Lung (tissue), 12 donors: ENCODE data around the gene PDRG1. TPM values are rescaled to one million over a fixed set of nuclear protein-coding genes. Genes with fewer than 3 reads are reported as not detected.

Experiments
- ATAC-seq: fragments of 200-7000 bp; cut with Tn5 transposase; one replicate; pipeline ENCODE4 v1.9.1; 2020; ENCODE audit warnings: moderate number of reproducible peaks; ENCODE audit not compliant: insufficient read depth, low FRiP score
- DNase-seq, 3 donors: peaks; one replicate each; pipeline ENCODE4 v3.0.0-alpha.2; 2013 to 2017
- H3K27ac ChIP-seq, 2 donors: one replicate each; pipeline ENCODE4 v1.5.1; 2013; ENCODE audit warnings: mild to moderate bottlenecking in 2 of 2, moderate library complexity in 2 of 2, control low read depth in 1 of 2, inconsistent platforms in 1 of 2, low read depth in 1 of 2, low read length in 1 of 2
- H3K27me3 ChIP-seq, 3 donors: one replicate each; pipeline ENCODE4 v1.5.1; 2013; ENCODE audit warnings: low read length in 2 of 3; ENCODE audit not compliant: control insufficient read depth in 3 of 3, insufficient read depth in 3 of 3
- H3K36me3 ChIP-seq, 4 donors: one replicate each; pipeline ENCODE4 v1.5.1; 2013; ENCODE audit warnings: low read length in 4 of 4, mild to moderate bottlenecking in 1 of 4, moderate library complexity in 1 of 4; ENCODE audit not compliant: control insufficient read depth in 4 of 4, insufficient read depth in 4 of 4
- H3K4me1 ChIP-seq, 5 donors: one replicate each; pipeline ENCODE4 v1.5.1; 2013; ENCODE audit warnings: low read length in 5 of 5, mild to moderate bottlenecking in 2 of 5, moderate library complexity in 1 of 5; ENCODE audit not compliant: control insufficient read depth in 5 of 5, insufficient read depth in 5 of 5
- H3K4me3 ChIP-seq: one replicate; pipeline ENCODE4 v1.5.1; 2013; ENCODE audit warnings: mild to moderate bottlenecking, control low read depth, moderate library complexity
- H3K9ac ChIP-seq, 2 donors: one replicate each; pipeline ENCODE4 v1.5.1; 2013; ENCODE audit warnings: low read length in 2 of 2, control low read depth in 1 of 2; ENCODE audit not compliant: insufficient read depth in 1 of 2
- H3K9me3 ChIP-seq, 4 donors: one replicate each; pipeline ENCODE4 v1.5.1; 2013; ENCODE audit warnings: low read length in 3 of 4, mild to moderate bottlenecking in 1 of 4, moderate library complexity in 1 of 4; ENCODE audit not compliant: control insufficient read depth in 4 of 4, insufficient read depth in 3 of 4
- CTCF ChIP-seq: IDR thresholded peaks from 2 replicates; pipeline ENCODE4 v1.5.1; 2012; ENCODE audit warnings: mild to moderate bottlenecking; ENCODE audit errors: control extremely low read depth, extremely low read depth
- WGBS, 2 donors: extraction: QIAGEN DNeasy Blood & Tissue Kit; methylation state at CpG; one replicate each; pipeline ENCODE4 v1.1.7; 2013; 5-methylcytosine and 5-hydroxymethylcytosine counted together
- polyA plus RNA-seq, 2 donors: library from polyadenylated mRNA; stranded (reverse); fragments of 200-250 nt; gene quantifications; one replicate each; pipeline ENCODE4 v1.2.1, GENCODE V29; 2013
- total RNA-seq, 2 donors: library from RNA; depleted of rRNA in 1 of 2; stranded (reverse); fragments of >200 nt in 1 of 2; gene quantifications; one replicate each; pipeline ENCODE4 v1.2.1, GENCODE V29; 2014 to 2021
- donor health status: control.
- donor health status: control.
- donor health status: Bipolar disorder and iron deficiency.
- donor health status: healthy.
- donor health status: DM: yes; HTN: yes; CAD: no.

The PDRG1 gene
- total and polyA plus RNA-seq, 4 donors, result 6.3 to 13.0 (median 11.5) TPM

GRCh38 chr20:31908424-31908823, 43.4 kb downstream of the PDRG1 start:
- H3K36me3 ChIP-seq, result no peaks in the 10 kb centered on the region
- H3K27me3 ChIP-seq, result no peaks in the 10 kb centered on the region
- H3K4me3 ChIP-seq, result no peak overlapping the region
- no peak for TF ChIP-seq CTCF
- no peak overlapping the region for H3K9ac ChIP-seq
- 87 to 92% methylated on average over 11 of the region's 11 CpGs for WGBS, 2 donors
- no peak for ATAC-seq
- no peaks in the 10 kb centered on the region for H3K9me3 ChIP-seq
- no peak for DNase-seq
- H3K27ac ChIP-seq, result no peak overlapping the region
- H3K4me1 ChIP-seq, result no peaks in the 10 kb centered on the region

GRCh38 chr20:31908016-31908415, 43.8 kb downstream of the PDRG1 start:
- no peak for ATAC-seq
- TF ChIP-seq CTCF, result no peak
- DNase-seq, result no peak
- 66 to 76% methylated on average over 5 of the region's 5 CpGs for WGBS, 2 donors
- H3K9me3 ChIP-seq, result no peaks in the 10 kb centered on the region
- H3K4me3 ChIP-seq, result no peak overlapping the region
- H3K9ac ChIP-seq, result no peak overlapping the region
- H3K27ac ChIP-seq, result no peak overlapping the region
- no peaks in the 10 kb centered on the region for H3K36me3 ChIP-seq
- H3K4me1 ChIP-seq, result no peaks in the 10 kb centered on the region
- H3K27me3 ChIP-seq, result no peaks in the 10 kb centered on the region

GRCh38 chr20:31907046-31907445, 44.8 kb downstream of the PDRG1 start:
- no peak for ATAC-seq
- no peaks in the 10 kb centered on the region for H3K9me3 ChIP-seq
- no peak overlapping the region for H3K9ac ChIP-seq
- H3K27ac ChIP-seq, result no peak overlapping the region
- TF ChIP-seq CTCF, result no peak
- no peaks in the 10 kb centered on the region for H3K27me3 ChIP-seq
- no peak for DNase-seq
- 93 to 98% methylated on average over 5 of the region's 5 CpGs for WGBS, 2 donors
- H3K4me1 ChIP-seq, result no peaks in the 10 kb centered on the region
- no peak overlapping the region for H3K4me3 ChIP-seq
- no peaks in the 10 kb centered on the region for H3K36me3 ChIP-seq

- H3K27me3 ChIP-seq, result no peaks in the 10 kb centered on the region
- DNase-seq, result no peak
- no peak overlapping the region for H3K9ac ChIP-seq
- no peaks in the 10 kb centered on the region for H3K36me3 ChIP-seq
- H3K4me3 ChIP-seq, result no peak overlapping the region
- WGBS, 2 donors, result 68 to 89% methylated on average over 5 of the region's 5 CpGs
- TF ChIP-seq CTCF, result no peak
- no peak overlapping the region for H3K27ac ChIP-seq
- no peaks in the 10 kb centered on the region for H3K4me1 ChIP-seq
- H3K9me3 ChIP-seq, result no peaks in the 10 kb centered on the region
- no peak for ATAC-seq
These were observed 45.8 kb downstream of the PDRG1 start for GRCh38 chr20:31906001-31906400.
